ENCODE results near the gene SCN1B.

GRCh38 chr19:35000338-35000646 lies 30.0 kb upstream of the SCN1B start:
- no peak for TF ChIP-seq POLR2AphosphoS5 (IDR thresholded peaks at IDR 0.05; ENCODE audit: insufficient read depth in 1 of 2, low read depth in 1 of 2)
- TF ChIP-seq CTCF (IDR thresholded peaks at IDR 0.05), result no peak
- TF ChIP-seq POLR2A (IDR thresholded peaks at IDR 0.05), result peak; percentile 1 to 42
